ENCODE results near the gene TLR10. TPM values are rescaled to one million over a fixed set of nuclear protein-coding genes. Genes with fewer than 3 reads are reported as not detected.

Gene TLR10
- polyA plus RNA-seq, 1 experiment, result not detected

GRCh38 chr4:38751341-38752010 lies 31.3 kb downstream of the TLR10 start:
- CTCF ChIA-PET, result no interaction called here
- no peak overlapping the region for H3K4me3 ChIP-seq (ENCODE audit: low read depth, low read length)
- no peak for DNase-seq (ENCODE audit: low read depth)
- H3K27me3 ChIP-seq (ENCODE audit: control insufficient read depth, insufficient read depth, low read length), result no peaks in the 10 kb centered on the region
- POLR2A ChIA-PET, result no interaction called here
- TF ChIP-seq, protein P1, sequence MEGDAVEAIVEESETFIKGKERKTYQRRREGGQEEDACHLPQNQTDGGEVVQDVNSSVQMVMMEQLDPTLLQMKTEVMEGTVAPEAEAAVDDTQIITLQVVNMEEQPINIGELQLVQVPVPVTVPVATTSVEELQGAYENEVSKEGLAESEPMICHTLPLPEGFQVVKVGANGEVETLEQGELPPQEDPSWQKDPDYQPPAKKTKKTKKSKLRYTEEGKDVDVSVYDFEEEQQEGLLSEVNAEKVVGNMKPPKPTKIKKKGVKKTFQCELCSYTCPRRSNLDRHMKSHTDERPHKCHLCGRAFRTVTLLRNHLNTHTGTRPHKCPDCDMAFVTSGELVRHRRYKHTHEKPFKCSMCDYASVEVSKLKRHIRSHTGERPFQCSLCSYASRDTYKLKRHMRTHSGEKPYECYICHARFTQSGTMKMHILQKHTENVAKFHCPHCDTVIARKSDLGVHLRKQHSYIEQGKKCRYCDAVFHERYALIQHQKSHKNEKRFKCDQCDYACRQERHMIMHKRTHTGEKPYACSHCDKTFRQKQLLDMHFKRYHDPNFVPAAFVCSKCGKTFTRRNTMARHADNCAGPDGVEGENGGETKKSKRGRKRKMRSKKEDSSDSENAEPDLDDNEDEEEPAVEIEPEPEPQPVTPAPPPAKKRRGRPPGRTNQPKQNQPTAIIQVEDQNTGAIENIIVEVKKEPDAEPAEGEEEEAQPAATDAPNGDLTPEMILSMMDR (IDR thresholded peaks at IDR 0.05; ENCODE audit: insufficient read depth, low read depth, low read length), result no peak
- H3K36me3 ChIP-seq (ENCODE audit: control insufficient read depth, insufficient read depth, low read length), result no peaks in the 10 kb centered on the region

DNA sequence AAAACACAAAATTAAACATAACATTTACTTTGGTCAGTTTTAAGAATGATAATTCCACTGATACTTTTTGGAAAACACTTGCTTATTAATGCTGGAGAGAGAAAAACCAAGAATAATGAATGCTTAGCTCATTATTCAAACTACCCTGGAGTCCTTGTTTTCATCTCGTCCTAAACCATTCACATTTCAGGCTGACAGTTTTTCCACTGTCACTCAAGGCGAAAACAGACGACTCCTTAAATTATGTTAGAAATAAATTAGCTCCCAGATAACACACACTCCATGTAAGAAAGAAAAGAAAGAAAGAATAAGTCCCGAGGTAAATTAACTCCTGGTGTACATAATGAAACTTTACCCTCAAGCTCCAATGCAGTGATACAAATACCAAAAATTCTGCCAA lies 33.5 kb downstream of the TLR10 start:
- Histone ChIP-seq H3K27me3 (ENCODE audit: control insufficient read depth, insufficient read depth, low read length) (no peaks in the 10 kb centered on the region; the same call in 1 of the 2 replicates), H3K36me3 (ENCODE audit: control insufficient read depth, insufficient read depth, low read length) (no peaks in the 10 kb centered on the region), H3K4me3 (ENCODE audit: low read depth, low read length) (no peak overlapping the region)
- ChIA-PET CTCF (no interaction called here), POLR2A (no interaction called here)
- TF ChIP-seq, protein P1 (IDR thresholded peaks at IDR 0.05; ENCODE audit: insufficient read depth, low read depth, low read length), result no peak
- no peak for DNase-seq (ENCODE audit: low read depth)

- Histone ChIP-seq H3K27me3 (ENCODE audit: control insufficient read depth, insufficient read depth, low read length) (no peaks in the 10 kb centered on the region; the same call in 1 of the 2 replicates), H3K36me3 (ENCODE audit: control insufficient read depth, insufficient read depth, low read length) (no peaks in the 10 kb centered on the region), H3K4me3 (ENCODE audit: low read depth, low read length) (no peak overlapping the region)
- DNase-seq (ENCODE audit: low read depth), result no peak
- TF ChIP-seq, protein P1 (IDR thresholded peaks at IDR 0.05; ENCODE audit: insufficient read depth, low read depth, low read length), result no peak
- ChIA-PET CTCF (no interaction called here), POLR2A (no interaction called here)
Measured at GRCh38 chr4:38747629-38748028, 35.2 kb downstream of the TLR10 start.

GRCh38 chr4:38745881-38746280 lies 36.9 kb downstream of the TLR10 start:
- no peaks in the 10 kb centered on the region for H3K36me3 ChIP-seq (ENCODE audit: control insufficient read depth, insufficient read depth, low read length)
- H3K27me3 ChIP-seq (ENCODE audit: control insufficient read depth, insufficient read depth, low read length), result no peaks in the 10 kb centered on the region; the same call in 1 of the 2 replicates
- TF ChIP-seq, protein P1 (IDR thresholded peaks at IDR 0.05; ENCODE audit: insufficient read depth, low read depth, low read length), result no peak
- ChIA-PET CTCF (no interaction called here), POLR2A (no interaction called here)
- H3K4me3 ChIP-seq (ENCODE audit: low read depth, low read length), result no peak overlapping the region
- DNase-seq (ENCODE audit: low read depth), result no peak

DNA sequence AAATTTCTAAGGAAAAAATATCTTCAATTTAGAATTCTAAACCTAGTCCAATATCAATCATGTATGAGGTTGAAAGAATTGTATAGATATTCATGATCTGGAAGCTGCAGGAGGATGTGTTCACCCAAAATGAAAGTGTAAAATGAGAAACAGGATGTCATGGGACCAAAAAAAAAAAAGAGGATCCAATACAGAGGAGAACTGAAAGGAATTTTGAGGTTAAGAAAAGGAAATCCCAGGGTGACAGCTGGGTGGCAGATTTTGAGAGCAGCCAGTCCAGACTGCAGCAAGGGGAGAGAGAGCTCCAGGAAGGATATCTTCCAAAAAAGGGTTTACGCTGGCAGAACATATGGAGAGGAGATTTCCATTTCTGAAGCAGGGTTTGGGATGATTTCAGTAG lies 38.9 kb downstream of the TLR10 start:
- Histone ChIP-seq H3K36me3 (ENCODE audit: control insufficient read depth, insufficient read depth, low read length) (no peaks in the 10 kb centered on the region), H3K4me3 (ENCODE audit: low read depth, low read length) (no peak overlapping the region), H3K27me3 (ENCODE audit: control insufficient read depth, insufficient read depth, low read length) (no peaks in the 10 kb centered on the region; the same call in 1 of the 2 replicates)
- TF ChIP-seq, protein P1 (IDR thresholded peaks at IDR 0.05; ENCODE audit: insufficient read depth, low read depth, low read length), result no peak
- no peak for DNase-seq (ENCODE audit: low read depth)
- POLR2A ChIA-PET, result no interaction called here
- CTCF ChIA-PET, result interaction anchor here (1.1 to 6.5 kb wide), 4 partner anchors 12 to 564 kb away, joined by 3 to 40 read pairs (median 10); no protein-coding TSS in a partner anchor
